ENCODE data around the gene ARMH3.
"Not testable (repeated sequence)": the region's sequence is repeated elsewhere in the genome, so short reads cannot be mapped to it uniquely, and the experiment has no call there.

Gene ARMH3

GRCh38 chr10:101980677-101981076 lies 75.3 kb downstream of the ARMH3 start:
- not testable (repeated sequence) for DNase-seq

- no peak for DNase-seq
Observed at GRCh38 chr10:101974091-101974971, 81.6 kb downstream of the ARMH3 start.

DNA sequence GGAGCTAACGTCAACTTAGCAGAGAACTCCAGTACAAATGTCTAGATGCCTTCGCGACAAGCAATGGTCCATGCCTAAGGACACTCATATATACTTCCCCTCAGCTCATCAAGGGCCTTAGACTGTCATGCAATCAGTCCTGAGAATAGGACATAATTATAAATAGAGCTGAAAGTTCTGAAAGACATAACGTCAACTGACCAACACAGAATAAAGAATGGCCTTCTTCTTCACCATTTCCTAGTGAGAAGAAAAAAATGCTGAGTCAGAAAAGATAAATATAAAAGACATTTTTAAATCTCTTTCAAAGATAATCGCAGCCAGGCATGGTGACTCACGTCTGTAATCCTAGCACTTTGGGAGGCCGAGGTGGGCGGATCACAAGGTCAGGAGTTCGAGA lies 83.2 kb downstream of the ARMH3 start:
- no peak for DNase-seq

DNA sequence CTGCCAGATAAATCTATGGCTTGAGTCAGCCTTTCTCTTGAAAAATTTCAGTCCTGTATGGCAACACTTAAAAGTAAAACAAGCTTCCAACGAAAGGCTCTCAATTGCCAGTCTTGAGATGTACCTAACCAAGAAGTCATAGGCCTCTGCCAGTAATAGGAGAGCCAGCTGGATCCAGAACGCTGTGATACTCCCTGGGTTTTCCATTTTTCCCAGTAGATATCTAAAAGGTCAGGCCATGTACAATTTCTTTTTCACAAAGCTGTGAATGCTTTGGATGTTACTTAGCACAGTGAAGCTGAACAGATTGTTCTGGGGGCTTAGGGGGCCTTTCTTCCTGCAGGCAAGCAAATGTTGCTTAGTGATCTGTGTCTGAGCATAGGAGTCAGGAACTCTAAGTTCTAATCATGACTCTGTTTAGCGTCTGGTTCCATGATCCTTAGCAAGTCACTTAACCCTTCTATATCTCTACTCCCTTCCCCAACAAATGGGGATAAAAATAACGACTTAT lies 86.5 kb downstream of the ARMH3 start:
- DNase-seq, result no peak

DNA sequence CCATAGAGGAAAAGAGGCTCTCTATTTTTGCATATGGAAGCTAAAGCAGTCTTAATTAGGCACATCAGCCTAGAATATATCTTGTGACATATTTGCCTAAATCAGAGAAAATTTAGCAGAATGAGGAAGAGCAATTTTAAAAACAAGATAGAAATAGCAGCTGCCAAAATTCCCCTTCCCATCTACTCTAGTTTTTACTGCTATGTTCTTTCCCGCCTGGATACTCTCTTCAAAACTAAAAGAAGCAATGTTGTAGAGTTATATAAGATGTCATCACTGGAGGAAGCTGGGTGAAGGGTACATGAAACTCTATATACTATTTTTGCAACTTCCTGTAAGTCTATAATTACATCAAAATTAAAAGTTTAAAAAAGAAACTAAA lies 87.0 kb downstream of the ARMH3 start:
- DNase-seq, result no peak

DNA sequence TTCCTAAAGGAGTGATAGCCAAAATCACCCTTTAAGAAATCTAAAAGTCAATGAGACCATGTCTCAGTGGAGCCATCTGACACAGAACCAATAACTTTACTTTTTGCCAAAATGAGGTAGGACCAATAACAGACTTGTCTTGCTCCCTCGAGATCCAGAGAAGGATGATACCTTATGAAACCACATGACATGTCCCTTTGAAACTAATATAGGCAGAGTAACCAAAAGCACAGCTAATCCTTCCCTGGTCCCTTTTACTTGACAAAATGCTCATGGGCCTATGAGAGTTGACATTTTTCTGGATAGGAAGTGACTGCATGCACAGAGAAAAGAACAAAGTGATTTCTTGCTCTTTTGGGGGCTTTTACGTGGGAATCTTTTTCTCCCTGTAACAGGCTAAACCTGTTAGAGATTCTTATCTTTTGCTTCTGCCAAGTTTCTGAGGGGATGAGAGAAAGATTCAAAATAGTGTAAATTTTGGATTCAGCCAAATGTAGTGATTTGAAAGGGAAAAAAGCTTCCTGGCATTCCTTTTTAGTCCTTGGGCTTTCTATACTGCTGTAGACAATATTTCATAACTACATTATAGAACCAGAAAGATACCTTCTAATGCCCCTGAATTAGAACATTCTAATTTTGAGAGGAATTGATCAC lies 87.6 kb downstream of the ARMH3 start:
- DNase-seq, result no peak

DNA sequence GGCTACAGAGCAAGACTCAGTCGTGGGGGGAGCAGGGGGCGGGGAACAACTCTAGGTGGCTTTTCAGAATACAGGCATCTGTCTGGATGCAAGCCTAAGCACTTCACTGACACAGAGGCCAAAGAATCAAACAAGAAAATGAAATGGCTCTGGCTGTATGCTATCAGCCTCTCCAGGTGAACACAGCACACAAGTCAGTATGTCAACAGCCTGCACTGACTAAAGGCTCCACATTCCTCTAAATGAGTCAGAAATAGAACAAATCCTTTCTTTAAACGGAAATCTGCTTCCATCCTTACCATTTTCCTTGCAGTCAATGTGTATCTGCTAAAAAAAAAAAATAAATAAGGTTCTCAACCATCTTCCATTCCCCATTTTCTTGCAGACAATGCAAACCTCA lies 88.3 kb downstream of the ARMH3 start:
- DNase-seq, result no peak

- no peak for DNase-seq
Observed at GRCh38 chr10:101967119-101967518, 88.9 kb downstream of the ARMH3 start.

DNA sequence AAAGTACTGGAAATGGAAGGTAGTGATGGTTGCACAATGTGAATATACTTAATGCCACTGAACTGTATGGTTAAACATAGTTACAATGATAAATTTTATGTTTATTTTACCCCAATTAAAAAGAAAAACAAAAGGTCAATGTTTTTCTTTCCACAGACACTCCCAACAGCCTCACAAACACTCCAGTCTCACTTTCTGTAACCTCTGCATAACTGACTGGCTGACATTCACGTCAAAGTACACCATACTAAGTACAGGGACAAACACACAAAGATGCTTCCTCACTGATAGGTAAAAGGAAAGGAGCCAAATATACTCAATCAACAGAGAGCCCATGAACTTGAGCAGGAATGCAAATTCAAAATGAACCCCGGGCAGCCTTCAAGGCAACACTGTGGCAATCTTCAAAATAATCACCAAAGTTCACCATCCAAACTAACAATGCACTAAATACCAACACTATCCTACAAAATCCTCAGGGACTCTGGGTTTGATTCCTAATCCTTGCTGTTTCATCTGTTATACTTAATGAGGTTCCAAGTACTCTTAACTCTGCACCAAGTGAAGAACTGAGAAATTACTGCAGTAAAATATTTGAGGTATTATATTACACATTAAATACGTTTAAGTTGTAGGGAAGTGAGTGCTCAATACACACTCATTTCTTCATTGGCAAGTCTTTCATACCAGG lies 90.8 kb downstream of the ARMH3 start:
- no peak for DNase-seq

- no peak for DNase-seq
Observed at GRCh38 chr10:101961591-101962498, 94.1 kb downstream of the ARMH3 start.

DNA sequence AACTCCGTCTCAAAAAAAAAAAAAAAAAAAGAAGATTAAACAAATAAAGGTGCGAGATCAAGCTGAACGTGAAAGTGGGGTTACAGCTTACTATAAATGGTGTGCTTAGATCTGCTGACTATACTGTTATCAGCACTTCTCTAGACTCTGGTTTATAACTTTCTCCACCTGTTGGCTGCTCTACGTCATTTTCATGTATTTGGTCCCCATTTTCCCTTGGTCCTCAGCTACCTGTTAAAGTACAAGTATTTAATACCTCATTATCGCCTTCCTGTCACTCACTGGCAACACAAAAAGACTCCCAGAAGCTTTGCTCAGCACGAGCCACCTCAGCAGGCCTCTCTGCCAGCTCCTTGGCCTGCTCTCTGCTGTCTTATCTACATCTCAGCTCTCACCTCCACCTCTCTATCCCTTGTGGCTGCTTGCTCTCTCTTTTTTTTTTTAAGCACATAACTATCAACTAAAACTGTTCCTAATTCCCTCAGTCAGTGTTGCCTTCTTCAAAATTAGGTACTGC lies 95.0 kb downstream of the ARMH3 start:
- DNase-seq, result no peak

DNA sequence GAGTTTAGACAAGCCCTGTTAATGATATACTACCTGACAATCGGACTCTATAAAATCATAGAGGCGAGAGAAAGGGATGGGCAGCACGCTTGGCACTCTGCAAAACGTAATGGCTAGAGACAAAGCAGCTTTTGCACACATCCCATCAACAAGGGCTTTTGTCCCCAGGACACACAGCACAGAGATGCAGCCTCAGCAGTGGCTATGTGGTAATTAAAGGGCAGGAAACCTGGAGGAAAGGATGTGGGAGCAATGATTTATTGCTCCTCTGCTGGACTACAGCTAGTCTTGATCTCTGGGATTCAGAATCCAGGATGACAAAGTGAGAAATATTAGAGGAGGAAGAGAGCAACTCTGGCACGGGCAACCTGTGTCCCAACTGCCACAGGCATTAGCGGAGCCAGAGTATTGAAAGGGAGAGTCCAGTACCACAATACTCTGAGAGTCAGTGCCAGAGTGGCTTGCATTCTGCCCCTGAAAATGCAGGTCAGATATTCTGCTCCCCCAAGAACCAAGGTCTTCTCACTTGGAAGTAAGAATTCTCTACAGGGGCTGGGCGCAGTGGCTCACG lies 96.5 kb downstream of the ARMH3 start:
- DNase-seq, result no peak

DNA sequence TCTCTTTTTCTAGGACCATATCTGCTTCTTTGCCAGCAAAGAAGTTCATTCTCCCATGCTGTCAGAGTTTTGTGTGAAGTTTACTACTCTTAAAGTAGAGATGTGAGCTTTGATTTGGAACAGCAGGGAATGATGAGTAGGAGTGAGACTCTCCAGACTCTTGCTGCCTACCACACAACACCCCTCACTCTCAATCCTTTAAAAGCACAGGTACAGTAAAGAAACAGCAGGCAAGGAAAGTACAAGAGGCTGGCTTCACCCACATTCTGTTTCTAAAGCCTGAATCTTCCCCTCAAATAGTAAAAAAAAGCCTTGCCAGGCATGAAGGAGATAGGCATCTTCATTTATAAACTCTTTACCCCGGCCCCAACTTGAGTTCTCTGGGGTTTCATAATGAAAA lies 97.3 kb downstream of the ARMH3 start:
- DNase-seq, result no peak

GRCh38 chr10:101956898-101957297 lies 99.1 kb downstream of the ARMH3 start:
- no peak for DNase-seq

- no peak for DNase-seq
Observed at GRCh38 chr10:101956117-101956516, 99.9 kb downstream of the ARMH3 start.

- no peak for DNase-seq
Observed at GRCh38 chr10:101952191-101952590, 103.8 kb downstream of the ARMH3 start.

GRCh38 chr10:101950213-101950612 lies 105.8 kb downstream of the ARMH3 start:
- no peak for DNase-seq

DNA sequence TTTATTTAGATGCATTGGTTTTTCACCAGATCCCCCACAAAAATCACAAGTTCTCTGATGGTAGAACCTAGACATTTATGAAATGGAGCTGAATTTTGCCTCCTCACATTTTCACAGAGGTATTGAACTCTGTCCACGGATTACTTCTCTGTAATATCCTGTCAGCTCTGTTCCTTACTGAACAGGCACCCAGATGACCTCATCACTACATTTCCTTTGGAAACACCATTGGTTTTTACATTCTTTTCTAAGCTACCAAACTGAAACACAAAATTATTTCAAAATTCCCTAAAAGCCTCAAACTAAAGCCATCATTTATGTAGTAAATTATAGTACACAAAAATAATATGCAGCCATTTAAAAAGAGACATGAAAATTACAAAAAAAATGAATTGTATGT lies 114.1 kb downstream of the ARMH3 start:
- no peak for DNase-seq

DNA sequence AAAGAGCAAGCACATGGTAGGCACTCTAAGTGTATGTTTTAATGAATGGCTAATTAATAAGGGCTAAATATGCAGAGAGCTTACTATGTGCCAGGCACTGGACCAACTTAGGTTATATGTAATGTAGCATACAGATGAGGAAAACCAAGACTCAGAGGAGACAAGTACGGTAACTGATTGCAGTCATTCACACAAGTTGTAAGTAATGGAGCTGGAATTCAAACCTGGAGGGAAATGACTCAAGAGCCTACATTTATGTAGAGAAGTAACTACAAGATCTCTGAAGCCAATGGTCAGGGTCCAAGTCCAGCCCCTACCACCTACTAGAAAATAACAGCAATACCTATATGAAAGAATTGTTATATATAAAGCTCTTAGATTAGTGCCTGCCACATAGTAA lies 115.1 kb downstream of the ARMH3 start:
- DNase-seq, result no peak

- DNase-seq, result no peak
Observed at GRCh38 chr10:101939729-101940128, 116.2 kb downstream of the ARMH3 start.

DNA sequence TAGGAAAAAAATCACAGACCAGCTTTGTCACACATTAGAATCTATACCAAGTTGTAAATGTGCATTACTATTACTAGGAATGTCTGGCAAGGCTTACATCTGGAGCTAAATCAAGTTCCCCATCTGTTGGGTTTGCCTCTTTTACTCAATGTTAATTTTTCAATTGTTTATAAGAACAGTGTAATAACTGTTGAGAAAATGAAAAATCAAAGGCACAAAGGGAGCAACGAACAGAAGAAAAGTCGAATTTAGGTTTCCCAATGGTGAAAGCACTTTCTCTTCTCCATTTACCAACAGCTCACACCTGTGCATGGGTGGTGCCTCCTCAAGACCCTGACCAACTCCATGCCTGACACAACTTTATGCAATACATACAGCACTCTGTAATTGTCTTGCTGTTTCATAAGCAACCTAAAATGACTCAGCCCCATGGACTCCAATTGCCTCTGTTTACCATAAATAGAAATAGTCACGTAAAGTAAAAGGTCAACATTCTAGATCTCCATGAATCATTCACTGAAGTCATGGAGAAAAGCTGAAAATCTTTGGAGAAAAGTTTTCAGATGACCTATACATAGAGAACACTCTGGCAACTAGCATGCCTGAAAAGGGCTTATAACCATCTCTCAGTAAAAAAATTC lies 116.8 kb downstream of the ARMH3 start:
- no peak for DNase-seq

All from stimulated activated CD4-positive, alpha-beta T cell treated with anti-CD3 and anti-CD28 coated beads, Interleukin-15, amount 100 ng/mL, for 24 hours (primary cell).